Lower lobe of right lung (tissue), 2 donors: ENCODE data around the gene NCOA6. TPM values are rescaled to one million over a fixed set of nuclear protein-coding genes. Genes with fewer than 3 reads are reported as not detected.

ENCODE experiments used
- ATAC-seq, 2 donors: fragments of 200-7000 bp; cut with Tn5 transposase; one replicate each; pipeline ENCODE4 v1.9.1; 2020 to 2022; ENCODE audit warnings: mild to moderate bottlenecking in 2 of 2, moderate library complexity in 2 of 2
- DNase-seq: peaks from one replicate; pipeline ENCODE4 v3.0.0-alpha.2; 2020
- H3K27ac ChIP-seq: fragments of 200-600 bp; one replicate; pipeline ENCODE4 v1.8.0; 2022
- H3K27me3 ChIP-seq: fragments of 200-600 bp; one replicate; pipeline ENCODE4 v1.8.0; 2022; ENCODE audit warnings: low read depth
- H3K36me3 ChIP-seq: fragments of 200-600 bp; one replicate; pipeline ENCODE4 v1.8.0; 2022; ENCODE audit warnings: mild to moderate bottlenecking
- H3K4me1 ChIP-seq: fragments of 200-600 bp; one replicate; pipeline ENCODE4 v1.8.0; 2022
- H3K4me3 ChIP-seq: fragments of 200-600 bp; one replicate; pipeline ENCODE4 v1.8.0; 2022; ENCODE audit warnings: mild to moderate bottlenecking
- H3K9me3 ChIP-seq: fragments of 200-600 bp; one replicate; pipeline ENCODE4 v1.8.0; 2022
- intact Hi-C: fragments of 100-400 bp; cut with DNase I; formaldehyde crosslinking; loops from one replicate; pipeline ENCODE4 v1.11.0; 2022
- total RNA-seq: library from RNA; stranded (reverse); fragmentation: NEBNext Ultra II Directional; extraction: Animal tissue kit (Norgen Biotek cat#: 25700); gene quantifications from one replicate; pipeline ENCODE4 v1.2.1, GENCODE V29; 2021
- TF ChIP-seq, protein P1 (sequence below): fragments of 200-600 bp; IDR thresholded peaks from one replicate; pipeline ENCODE4 v1.8.0; 2022; ENCODE audit warnings: antibody characterized with exemption, mild to moderate bottlenecking
- donor health status: DM: no; HTN: yes; CAD: no; lungs with severe emphysema.

NCOA6 gene
- total RNA-seq, 1 donor from 2014 or later: 27.1 TPM

DNA sequence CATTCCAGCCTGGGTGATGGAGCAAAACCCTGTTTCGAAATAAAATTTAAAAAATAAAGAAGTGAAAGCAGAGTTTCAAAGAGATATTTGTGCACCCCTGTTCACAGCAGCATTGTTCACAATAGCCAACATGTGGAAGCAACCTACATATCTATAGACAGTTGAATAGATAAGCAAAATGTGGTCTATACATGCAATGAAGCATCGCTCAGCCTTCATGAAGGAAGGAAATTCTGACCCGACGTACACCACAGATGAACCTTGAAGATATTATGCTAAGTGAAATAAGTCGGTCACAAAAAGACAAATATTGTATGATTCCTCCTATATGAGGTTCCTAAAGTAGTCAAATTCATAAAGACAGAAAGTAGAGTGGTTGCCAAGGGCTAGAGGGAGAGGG lies 6.5 kb upstream of the NCOA6 start:
- no peak for DNase-seq
- TF ChIP-seq, protein P1, sequence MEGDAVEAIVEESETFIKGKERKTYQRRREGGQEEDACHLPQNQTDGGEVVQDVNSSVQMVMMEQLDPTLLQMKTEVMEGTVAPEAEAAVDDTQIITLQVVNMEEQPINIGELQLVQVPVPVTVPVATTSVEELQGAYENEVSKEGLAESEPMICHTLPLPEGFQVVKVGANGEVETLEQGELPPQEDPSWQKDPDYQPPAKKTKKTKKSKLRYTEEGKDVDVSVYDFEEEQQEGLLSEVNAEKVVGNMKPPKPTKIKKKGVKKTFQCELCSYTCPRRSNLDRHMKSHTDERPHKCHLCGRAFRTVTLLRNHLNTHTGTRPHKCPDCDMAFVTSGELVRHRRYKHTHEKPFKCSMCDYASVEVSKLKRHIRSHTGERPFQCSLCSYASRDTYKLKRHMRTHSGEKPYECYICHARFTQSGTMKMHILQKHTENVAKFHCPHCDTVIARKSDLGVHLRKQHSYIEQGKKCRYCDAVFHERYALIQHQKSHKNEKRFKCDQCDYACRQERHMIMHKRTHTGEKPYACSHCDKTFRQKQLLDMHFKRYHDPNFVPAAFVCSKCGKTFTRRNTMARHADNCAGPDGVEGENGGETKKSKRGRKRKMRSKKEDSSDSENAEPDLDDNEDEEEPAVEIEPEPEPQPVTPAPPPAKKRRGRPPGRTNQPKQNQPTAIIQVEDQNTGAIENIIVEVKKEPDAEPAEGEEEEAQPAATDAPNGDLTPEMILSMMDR: no peak

DNA sequence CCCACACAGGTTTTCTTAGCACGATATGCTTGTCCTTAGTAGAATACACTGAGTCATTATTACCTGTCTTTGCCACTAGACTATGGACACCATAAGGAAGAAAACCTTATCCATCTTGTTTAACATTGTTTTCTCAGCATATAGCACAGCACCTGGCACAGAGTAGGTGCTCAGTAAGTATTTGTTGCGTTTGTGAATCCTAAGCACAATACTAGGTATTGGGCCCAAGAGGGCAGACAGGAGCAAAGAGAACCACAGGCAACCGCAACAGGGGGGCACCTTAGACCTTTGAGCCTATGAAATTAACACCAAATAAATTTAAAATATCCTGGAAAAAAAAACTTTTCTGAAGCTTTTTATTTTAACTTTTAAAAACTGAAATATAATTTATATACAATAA lies 3.7 kb upstream of the NCOA6 start:
- no peaks in the 10 kb centered on the region for H3K9me3 ChIP-seq
- H3K27me3 ChIP-seq: no peaks in the 10 kb centered on the region
- no peak overlapping the region for H3K27ac ChIP-seq
- TF ChIP-seq, protein P1: no peak
- intact Hi-C loops: no loop called here
- ATAC-seq (no peak), DNase-seq (no peak)
- H3K36me3 ChIP-seq: no peaks in the 10 kb centered on the region
- H3K4me1 ChIP-seq: peaks cover 7% of the 10 kb centered on the region
- no peak overlapping the region for H3K4me3 ChIP-seq

More for the DNA sequence above, 6.5 kb upstream of the NCOA6 start:
- H3K4me1 ChIP-seq: no peaks in the 10 kb centered on the region
- intact Hi-C loops: no loop called here
- ATAC-seq: no peak
- no peak overlapping the region for H3K27ac ChIP-seq
- H3K9me3 ChIP-seq: no peaks in the 10 kb centered on the region
- no peak overlapping the region for H3K4me3 ChIP-seq
- no peaks in the 10 kb centered on the region for H3K27me3 ChIP-seq
- no peaks in the 10 kb centered on the region for H3K36me3 ChIP-seq

DNA sequence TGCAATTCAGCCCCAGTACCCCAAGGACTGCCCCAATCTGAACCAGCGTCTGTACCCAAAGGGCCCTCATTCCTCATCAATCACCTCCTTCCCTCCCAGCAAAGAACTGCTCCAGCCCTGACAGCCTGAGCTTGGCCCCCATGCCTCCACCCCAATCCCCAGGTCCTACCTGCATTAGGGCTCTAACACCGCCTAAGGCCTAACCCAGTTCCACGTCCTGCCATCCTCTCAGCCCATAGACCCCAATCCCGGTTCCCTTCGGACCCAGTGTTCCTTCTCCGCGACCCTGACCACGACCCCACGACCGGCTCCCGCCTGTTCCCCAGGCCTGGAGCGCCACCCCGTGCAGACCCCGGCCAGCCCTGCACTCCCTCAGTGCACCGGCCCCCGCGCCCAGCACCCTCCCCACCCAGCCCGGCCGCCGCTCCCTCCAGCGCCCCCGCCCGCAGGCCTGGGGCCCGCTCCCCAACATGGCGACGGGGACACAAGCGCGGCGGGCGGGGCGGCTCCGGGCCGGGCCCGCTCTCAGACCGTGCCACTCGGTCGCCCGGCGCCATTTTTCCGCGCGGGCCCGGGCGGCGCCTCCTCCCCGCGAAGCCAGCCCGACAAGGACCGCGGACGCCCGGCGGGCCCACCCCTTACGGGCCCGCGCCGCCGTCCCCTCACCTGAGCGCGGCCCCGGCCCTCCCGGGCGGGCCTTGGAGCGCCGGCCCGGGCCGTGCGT lies 483 bp downstream of the NCOA6 start:
- peak overlapping the region; percentile 85 for H3K4me3 ChIP-seq
- H3K9me3 ChIP-seq: no peaks in the 10 kb centered on the region
- intact Hi-C loops: no loop called here
- TF ChIP-seq, protein P1: no peak
- H3K27me3 ChIP-seq: no peaks in the 10 kb centered on the region
- peak; percentile 79 for DNase-seq
- ATAC-seq: peak; percentile 91 to 92
- no peaks in the 10 kb centered on the region for H3K36me3 ChIP-seq
- peaks cover 40% of the 10 kb centered on the region for H3K4me1 ChIP-seq
- peak overlapping the region; percentile 87 for H3K27ac ChIP-seq

DNA sequence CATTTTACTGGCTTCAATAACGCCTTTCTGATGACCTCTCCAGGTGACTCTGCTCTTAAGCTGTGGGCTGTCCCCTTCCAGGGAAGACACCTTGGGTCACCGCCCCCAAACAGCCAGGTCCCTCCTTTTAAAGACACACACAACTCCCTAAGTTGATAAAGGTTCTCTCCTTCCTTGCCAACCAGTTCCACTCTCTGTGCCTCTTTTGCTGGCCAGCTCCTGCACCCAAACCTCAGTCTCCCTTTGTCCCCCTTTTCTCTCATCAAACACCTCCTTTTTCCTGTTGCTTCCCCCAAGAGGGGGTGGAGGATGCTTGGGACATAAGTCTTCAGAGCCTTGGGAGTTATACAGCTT lies 1.0 kb downstream of the NCOA6 start:
- Histone ChIP-seq H3K4me3 (peak overlapping the region; percentile 85), H3K9me3 (no peaks in the 10 kb centered on the region), H3K27ac (peak overlapping the region; percentile 87), H3K4me1 (peaks cover 45% of the 10 kb centered on the region), H3K27me3 (no peaks in the 10 kb centered on the region), H3K36me3 (no peaks in the 10 kb centered on the region)
- peak; percentile 73 for DNase-seq
- ATAC-seq: peak; percentile 83 to 90
- TF ChIP-seq, protein P1: no peak
- intact Hi-C loops: no loop called here

DNA sequence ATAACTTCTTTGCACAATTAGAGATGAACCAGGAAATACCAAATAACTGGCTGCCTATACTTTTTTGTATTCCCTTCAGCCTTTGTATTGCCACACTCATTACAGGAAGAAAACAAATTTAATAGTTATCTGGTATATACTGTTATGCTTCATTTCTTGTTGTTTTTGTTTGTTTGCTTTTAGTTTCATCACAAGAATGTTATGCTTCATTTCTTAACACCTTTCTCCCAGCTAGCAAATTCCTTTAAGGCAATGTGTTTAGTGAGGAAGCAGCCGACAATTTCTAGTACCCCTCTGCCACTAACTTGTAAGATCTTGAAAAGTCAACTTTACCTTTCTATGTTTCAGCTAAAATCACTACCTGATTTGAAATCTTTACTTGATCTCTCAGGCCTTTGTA lies 1.4 kb downstream of the NCOA6 start:
- peak overlapping the region; percentile 87 for H3K27ac ChIP-seq
- no peak for DNase-seq
- no peaks in the 10 kb centered on the region for H3K36me3 ChIP-seq
- intact Hi-C loops: no loop called here
- H3K9me3 ChIP-seq: no peaks in the 10 kb centered on the region
- TF ChIP-seq, protein P1: no peak
- peaks cover 47% of the 10 kb centered on the region for H3K4me1 ChIP-seq
- no peak for ATAC-seq
- peak overlapping the region; percentile 85 for H3K4me3 ChIP-seq
- no peaks in the 10 kb centered on the region for H3K27me3 ChIP-seq
